Measurements from ENCODE around the gene AADACL3.

GRCh38 chr1:12674358-12674757, 41.6 kb upstream of the AADACL3 start:
- no peak for TF ChIP-seq TCF12 (IDR thresholded peaks at IDR 0.05; ENCODE audit: low read depth, low read length)
- TF ChIP-seq JUND (IDR thresholded peaks at IDR 0.05; ENCODE audit: low read length) = no peak
- TF ChIP-seq, protein P1, sequence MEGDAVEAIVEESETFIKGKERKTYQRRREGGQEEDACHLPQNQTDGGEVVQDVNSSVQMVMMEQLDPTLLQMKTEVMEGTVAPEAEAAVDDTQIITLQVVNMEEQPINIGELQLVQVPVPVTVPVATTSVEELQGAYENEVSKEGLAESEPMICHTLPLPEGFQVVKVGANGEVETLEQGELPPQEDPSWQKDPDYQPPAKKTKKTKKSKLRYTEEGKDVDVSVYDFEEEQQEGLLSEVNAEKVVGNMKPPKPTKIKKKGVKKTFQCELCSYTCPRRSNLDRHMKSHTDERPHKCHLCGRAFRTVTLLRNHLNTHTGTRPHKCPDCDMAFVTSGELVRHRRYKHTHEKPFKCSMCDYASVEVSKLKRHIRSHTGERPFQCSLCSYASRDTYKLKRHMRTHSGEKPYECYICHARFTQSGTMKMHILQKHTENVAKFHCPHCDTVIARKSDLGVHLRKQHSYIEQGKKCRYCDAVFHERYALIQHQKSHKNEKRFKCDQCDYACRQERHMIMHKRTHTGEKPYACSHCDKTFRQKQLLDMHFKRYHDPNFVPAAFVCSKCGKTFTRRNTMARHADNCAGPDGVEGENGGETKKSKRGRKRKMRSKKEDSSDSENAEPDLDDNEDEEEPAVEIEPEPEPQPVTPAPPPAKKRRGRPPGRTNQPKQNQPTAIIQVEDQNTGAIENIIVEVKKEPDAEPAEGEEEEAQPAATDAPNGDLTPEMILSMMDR (IDR thresholded peaks at IDR 0.05; ENCODE audit: control extremely low read depth in 1 of 3, insufficient read depth in 1 of 3, low read depth in 1 of 3, low read length in 3 of 3) = no peak
- no peak for TF ChIP-seq HDAC2 (IDR thresholded peaks at IDR 0.05; ENCODE audit: borderline replicate concordance in 1 of 2, low read depth in 2 of 2, low read length in 2 of 2)
